Measurements from ENCODE around the gene BPIFB6. TPM values are rescaled to one million over a fixed set of nuclear protein-coding genes. Genes with fewer than 3 reads are reported as not detected.

Gene BPIFB6
- total and polyA plus RNA-seq, 4 donors, result not detected

GRCh38 chr20:33062105-33062824, 30.8 kb downstream of the BPIFB6 start (continued):
- TF ChIP-seq REST (IDR thresholded peaks at IDR 0.05) (no peak), YY1 (IDR thresholded peaks at IDR 0.05) (no peak), RAD21 (IDR thresholded peaks at IDR 0.05) (no peak), TAF1 (conservative IDR thresholded peaks at IDR 0.05) (no peak), MAX (IDR thresholded peaks at IDR 0.05) (no peak), HNF4A (conservative IDR thresholded peaks at IDR 0.05) (no peak), EGR1 (IDR thresholded peaks at IDR 0.05; ENCODE audit: low read depth in 2 of 2) (no peak), GABPA (IDR thresholded peaks at IDR 0.05 in 1 of 2, conservative IDR thresholded peaks at IDR 0.05 in 1 of 2) (no peak), JUND (IDR thresholded peaks at IDR 0.05) (no peak), SP1 (IDR thresholded peaks at IDR 0.05) (no peak), RXRA (IDR thresholded peaks at IDR 0.05) (no peak), FOXA1 (IDR thresholded peaks at IDR 0.05) (no peak)

- Histone ChIP-seq H3K4me1 (ENCODE audit: control insufficient read depth in 4 of 4, insufficient read depth in 4 of 4, low read length in 3 of 4) (no peaks in the 10 kb centered on the region), H3K36me3 (ENCODE audit: control insufficient read depth in 4 of 4, insufficient read depth in 3 of 4, low read depth in 1 of 4, low read length in 3 of 4) (no peaks in the 10 kb centered on the region), H3K27me3 (ENCODE audit: control insufficient read depth in 4 of 4, insufficient read depth in 4 of 4, low read length in 3 of 4) (no peaks in the 10 kb centered on the region), H3K9me3 (ENCODE audit: control insufficient read depth in 4 of 4, low read length in 3 of 4) (no peaks in the 10 kb centered on the region), H3K27ac (ENCODE audit: low read depth in 1 of 2, low read length in 2 of 2) (no peak overlapping the region), H3K4me3 (ENCODE audit: low read depth in 1 of 3, low read length in 3 of 3) (no peak overlapping the region), H3K9ac (ENCODE audit: low read depth in 1 of 2, low read length in 2 of 2) (no peak overlapping the region)
- WGBS, result 83% methylated on average over 1 of the region's 1 CpG
- no peak for DNase-seq (ENCODE audit: low spot score)
- TF ChIP-seq CTCF (IDR thresholded peaks at IDR 0.05; ENCODE audit: low read depth, low read length, missing input control) (no peak), REST (IDR thresholded peaks at IDR 0.05) (no peak), MAX (IDR thresholded peaks at IDR 0.05) (no peak), FOXA1 (IDR thresholded peaks at IDR 0.05) (no peak), RAD21 (IDR thresholded peaks at IDR 0.05) (no peak), ZBTB33 (IDR thresholded peaks at IDR 0.05) (no peak), GABPA (IDR thresholded peaks at IDR 0.05 in 1 of 2, conservative IDR thresholded peaks at IDR 0.05 in 1 of 2) (no peak), HNF4A (conservative IDR thresholded peaks at IDR 0.05) (no peak), JUND (IDR thresholded peaks at IDR 0.05) (no peak), FOXA2 (IDR thresholded peaks at IDR 0.05) (no peak), YY1 (IDR thresholded peaks at IDR 0.05) (no peak)
These were observed 31.3 kb downstream of the BPIFB6 start for GRCh38 chr20:33062825-33063149.
